T-helper 2 cell treated with Interferon-gamma antibody and Interleukin-4, amounts not matched to agents 5 μg/mL and 100 μg/mL, for 36 hours (primary cell): ENCODE measurements around the gene PPA1.
A peak's percentile ranks its signal among the peaks of the same experiment; 100 is the strongest.
"Not testable (repeated sequence)": the region's sequence is repeated elsewhere in the genome, so short reads cannot be mapped to it uniquely, and the experiment has no call there.

Experiments
- DNase-seq: peaks from one replicate; pipeline ENCODE4 v3.0.0; 2021; ENCODE audit warnings: low spot score
- H3K27ac Mint-ChIP-seq: one replicate; pipeline ENCODE4 v1.8.0; 2021; ENCODE audit warnings: mild to moderate bottlenecking, mixed read lengths
- H3K27me3 Mint-ChIP-seq: one replicate; pipeline ENCODE4 v1.8.0; 2021; ENCODE audit warnings: low read depth, mixed read lengths
- H3K36me3 Mint-ChIP-seq: one replicate; pipeline ENCODE4 v1.8.0; 2021; ENCODE audit warnings: low read depth, mixed read lengths
- H3K4me1 Mint-ChIP-seq: one replicate; pipeline ENCODE4 v1.8.0; 2021; ENCODE audit warnings: low read depth, mixed read lengths
- H3K4me3 Mint-ChIP-seq: one replicate; pipeline ENCODE4 v1.8.0; 2022; ENCODE audit warnings: mild to moderate bottlenecking, moderate library complexity, mixed read lengths
- H3K9me3 Mint-ChIP-seq: one replicate; pipeline ENCODE4 v1.8.0; 2021; ENCODE audit warnings: mixed read lengths

The PPA1 gene

DNA sequence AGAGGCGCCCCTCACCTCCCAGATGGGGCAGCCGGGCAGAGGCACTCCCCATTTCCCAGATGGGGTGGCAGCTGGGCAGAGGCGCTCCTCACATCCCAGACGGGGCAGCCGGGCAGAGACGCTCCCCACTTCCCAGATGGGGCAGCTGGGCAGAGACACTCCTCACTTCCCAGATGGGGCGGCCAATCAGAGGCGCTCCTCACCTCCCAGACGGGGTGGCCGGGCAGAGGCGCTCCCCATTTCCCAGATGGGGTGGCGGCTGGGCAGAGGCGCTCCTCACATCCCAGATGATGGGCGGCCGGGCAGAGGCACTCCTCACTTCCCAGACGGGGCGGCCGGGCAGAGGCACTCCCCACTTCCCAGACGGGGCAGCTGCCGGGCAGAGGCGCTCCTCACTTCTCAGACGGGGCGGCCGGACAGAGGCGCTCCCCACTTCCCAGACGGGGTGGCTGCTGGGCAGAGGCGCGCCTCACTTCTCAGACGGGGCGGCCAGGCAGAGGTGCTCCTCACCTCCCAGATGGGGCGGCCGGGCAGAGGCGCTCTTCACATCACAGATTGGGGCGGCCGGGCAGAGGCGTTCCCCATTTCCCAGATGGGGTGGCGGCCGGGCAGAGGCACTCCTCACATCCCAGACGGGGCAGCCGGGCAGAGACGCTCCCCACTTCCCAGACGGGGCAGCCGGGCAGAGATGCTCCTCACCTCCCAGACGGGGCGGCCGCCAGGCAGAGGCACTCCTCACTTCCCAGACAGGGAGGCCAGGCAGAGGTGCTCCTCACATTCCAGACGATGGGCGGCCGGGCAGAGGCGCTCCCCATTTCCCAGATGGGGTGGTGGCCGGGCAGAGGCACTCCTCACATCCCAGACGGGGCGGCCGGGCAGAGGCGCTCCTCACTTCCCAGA, 6.1 kb upstream of the PPA1 start:
- H3K4me3 Mint-ChIP-seq, H3K27ac Mint-ChIP-seq, H3K9me3 Mint-ChIP-seq, H3K27me3 Mint-ChIP-seq, H3K36me3 Mint-ChIP-seq, DNase-seq, H3K4me1 Mint-ChIP-seq: not testable (repeated sequence)

DNA sequence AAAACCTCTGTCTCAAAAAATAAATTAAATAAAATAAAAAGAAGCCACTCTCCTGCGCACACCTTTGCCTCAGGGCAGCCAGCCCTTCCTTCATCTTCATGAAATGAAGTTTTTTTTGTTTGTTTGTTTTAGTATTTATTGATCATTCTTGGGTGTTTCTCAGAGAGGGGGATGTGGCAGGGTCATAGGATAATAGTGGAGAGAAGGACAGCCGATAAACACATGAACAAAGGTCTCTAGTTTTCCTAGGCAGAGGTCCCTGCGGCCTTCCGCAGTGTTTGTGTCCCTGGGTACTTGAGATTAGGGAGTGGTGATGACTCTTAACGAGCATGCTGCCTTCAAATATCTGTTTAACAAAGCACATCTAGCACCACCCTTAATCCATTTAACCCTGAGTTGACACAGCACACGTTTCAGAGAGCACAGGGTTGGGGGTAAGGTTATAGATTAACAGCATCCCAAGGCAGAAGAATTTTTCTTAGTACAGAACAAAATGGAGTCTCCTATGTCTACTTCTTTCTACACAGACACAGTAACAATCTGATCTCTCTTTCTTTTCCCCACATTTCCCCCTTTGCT, 4.8 kb upstream of the PPA1 start:
- H3K27ac Mint-ChIP-seq, H3K4me1 Mint-ChIP-seq, H3K9me3 Mint-ChIP-seq, H3K27me3 Mint-ChIP-seq, H3K4me3 Mint-ChIP-seq, DNase-seq, H3K36me3 Mint-ChIP-seq: not testable (repeated sequence)

DNA sequence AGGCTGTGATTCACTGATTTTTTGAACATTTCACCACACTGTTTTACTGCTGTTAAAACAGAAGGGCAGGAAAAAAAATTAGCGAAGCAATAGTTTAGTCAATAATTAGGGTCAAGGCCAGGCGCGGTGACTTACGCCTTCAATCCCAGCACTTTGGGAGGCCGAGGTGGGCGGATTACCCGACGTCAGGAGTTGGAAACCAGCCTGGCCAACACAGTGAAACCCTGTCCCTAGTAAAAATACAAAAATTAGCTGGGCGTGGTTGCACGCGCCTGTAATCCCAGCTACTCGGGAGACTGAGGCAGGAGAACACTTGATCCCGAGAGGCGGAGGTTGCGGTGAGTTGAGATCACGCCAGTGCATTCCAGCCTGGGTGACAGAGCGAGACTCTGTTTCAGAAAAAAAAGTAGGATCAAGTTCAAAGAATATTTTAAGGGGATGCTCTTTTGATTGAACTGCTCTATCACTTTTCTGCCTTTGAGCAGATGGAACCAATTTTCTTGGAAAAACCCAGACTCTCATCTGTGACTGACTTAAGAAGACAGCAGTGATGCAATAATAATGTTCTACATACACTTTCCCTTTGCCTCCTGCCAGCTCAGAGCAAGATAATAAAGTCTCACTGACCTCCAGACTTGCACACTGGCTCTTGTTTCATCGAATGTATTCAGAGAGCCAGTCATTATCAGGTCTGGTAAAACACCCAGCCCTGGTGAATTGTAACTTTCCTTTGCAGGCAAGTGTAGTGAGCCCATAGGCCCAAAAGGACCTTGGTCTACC, 1.6 kb upstream of the PPA1 start:
- H3K27me3 Mint-ChIP-seq = no peaks in the 10 kb centered on the region
- H3K36me3 Mint-ChIP-seq = peaks cover 8% of the 10 kb centered on the region
- H3K9me3 Mint-ChIP-seq = peaks cover 4% of the 10 kb centered on the region
- DNase-seq = no peak
- no peak overlapping the region for H3K27ac Mint-ChIP-seq
- H3K4me3 Mint-ChIP-seq = no peak overlapping the region
- H3K4me1 Mint-ChIP-seq = peaks cover 14% of the 10 kb centered on the region

DNA sequence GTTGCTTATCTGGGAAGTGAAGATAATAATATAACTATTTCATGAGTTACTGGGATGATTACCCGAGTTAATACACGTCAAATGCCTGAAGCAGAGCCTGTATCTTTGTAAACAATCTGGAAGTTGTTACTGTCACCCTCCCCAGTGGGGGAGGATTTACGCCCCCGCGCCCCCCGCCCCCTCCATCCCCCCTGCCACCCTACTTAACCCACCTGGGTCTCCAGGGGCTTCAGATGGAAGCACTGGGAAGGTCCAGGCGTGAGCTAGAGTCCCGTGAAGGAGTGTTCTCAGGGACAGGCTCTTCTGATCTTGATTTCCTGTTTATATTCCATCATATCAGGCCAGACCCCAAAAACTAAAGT, 691 bp upstream of the PPA1 start:
- H3K36me3 Mint-ChIP-seq = peaks cover 15% of the 10 kb centered on the region
- peaks cover 4% of the 10 kb centered on the region for H3K9me3 Mint-ChIP-seq
- peaks cover 18% of the 10 kb centered on the region for H3K4me1 Mint-ChIP-seq
- no peaks in the 10 kb centered on the region for H3K27me3 Mint-ChIP-seq
- no peak for DNase-seq
- peak overlapping the region; percentile 90 for H3K27ac Mint-ChIP-seq
- H3K4me3 Mint-ChIP-seq = peak overlapping the region; percentile 87

DNA sequence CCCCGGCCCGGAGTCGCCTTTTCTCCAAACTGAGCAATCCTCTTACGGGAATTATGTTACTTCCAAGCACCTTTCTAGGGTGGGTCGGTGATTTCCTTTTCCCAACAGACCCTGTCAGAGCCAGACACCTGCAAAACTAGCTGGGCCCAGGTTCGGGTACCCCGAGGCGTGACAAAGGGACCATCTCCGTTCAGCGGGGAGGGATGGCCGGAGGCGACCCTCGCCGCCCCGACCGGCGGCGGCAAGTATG, 445 bp downstream of the PPA1 start:
- no peak for DNase-seq
- Mint-ChIP-seq H3K27ac (peak overlapping the region; percentile 87), H3K4me1 (peaks cover 25% of the 10 kb centered on the region), H3K27me3 (no peaks in the 10 kb centered on the region), H3K4me3 (peak overlapping the region; percentile 89), H3K36me3 (peaks cover 23% of the 10 kb centered on the region), H3K9me3 (no peaks in the 10 kb centered on the region)

DNA sequence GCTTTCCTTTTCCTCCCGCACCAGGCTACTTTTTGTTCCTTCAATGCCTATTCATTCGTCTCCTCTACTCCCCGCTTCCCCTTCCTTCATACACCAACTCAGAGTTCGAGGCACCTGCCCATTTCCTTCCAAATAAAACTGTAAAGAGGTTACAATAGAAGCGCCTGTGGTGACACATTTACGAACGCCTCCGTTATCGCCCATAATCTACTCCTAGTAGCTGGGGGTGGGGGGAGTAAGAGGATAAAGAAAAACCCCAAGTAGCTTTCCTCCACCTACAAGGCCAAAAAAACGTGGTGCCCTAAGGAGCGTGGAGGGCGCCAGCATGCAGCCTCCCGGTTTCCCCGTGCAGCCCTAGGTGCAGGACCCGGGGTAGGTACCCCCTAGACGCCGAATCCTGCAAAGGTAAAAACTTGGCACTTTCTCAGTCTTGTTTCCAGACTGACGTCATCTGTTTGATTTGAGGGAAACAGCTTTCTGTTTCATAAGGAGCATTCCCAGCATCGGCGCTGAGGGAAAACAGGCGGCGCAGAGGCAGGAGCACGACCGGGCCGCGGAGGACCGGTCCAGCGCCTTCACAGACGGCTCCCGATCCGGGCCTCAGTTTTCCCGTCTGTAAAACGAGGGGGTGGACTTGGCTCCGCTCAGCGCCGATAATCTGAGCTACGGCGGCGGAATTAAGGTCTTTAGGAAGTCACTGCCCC, 922 bp downstream of the PPA1 start:
- peak; percentile 71 for DNase-seq
- Mint-ChIP-seq H3K4me3 (peak overlapping the region; percentile 89), H3K9me3 (no peaks in the 10 kb centered on the region), H3K36me3 (peaks cover 25% of the 10 kb centered on the region), H3K27me3 (no peaks in the 10 kb centered on the region), H3K4me1 (peaks cover 28% of the 10 kb centered on the region), H3K27ac (peak overlapping the region; percentile 87)

DNA sequence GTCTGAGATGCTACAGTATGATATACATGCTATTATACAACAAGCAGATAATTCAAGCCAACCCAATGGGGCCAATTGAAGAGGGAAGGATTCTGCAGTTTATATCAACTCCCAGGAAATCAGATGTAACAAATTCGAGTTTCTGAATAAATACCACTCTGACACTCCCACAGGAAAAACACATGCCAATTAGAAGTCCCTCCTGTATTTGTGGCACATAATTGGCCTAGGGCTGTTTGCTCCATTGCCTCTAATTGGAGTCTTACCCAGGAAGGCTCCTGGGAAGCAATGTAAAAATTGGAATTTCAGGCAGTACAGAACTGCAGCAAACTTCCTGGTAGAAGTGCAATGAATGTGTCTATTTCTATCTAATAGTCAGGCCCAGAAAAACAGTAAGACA, 4.7 kb downstream of the PPA1 start:
- no peak overlapping the region for H3K27ac Mint-ChIP-seq
- H3K9me3 Mint-ChIP-seq = no peaks in the 10 kb centered on the region
- H3K4me3 Mint-ChIP-seq = no peak overlapping the region
- H3K4me1 Mint-ChIP-seq = peaks cover 37% of the 10 kb centered on the region
- DNase-seq = no peak
- H3K36me3 Mint-ChIP-seq = peaks cover 34% of the 10 kb centered on the region
- H3K27me3 Mint-ChIP-seq = no peaks in the 10 kb centered on the region

DNA sequence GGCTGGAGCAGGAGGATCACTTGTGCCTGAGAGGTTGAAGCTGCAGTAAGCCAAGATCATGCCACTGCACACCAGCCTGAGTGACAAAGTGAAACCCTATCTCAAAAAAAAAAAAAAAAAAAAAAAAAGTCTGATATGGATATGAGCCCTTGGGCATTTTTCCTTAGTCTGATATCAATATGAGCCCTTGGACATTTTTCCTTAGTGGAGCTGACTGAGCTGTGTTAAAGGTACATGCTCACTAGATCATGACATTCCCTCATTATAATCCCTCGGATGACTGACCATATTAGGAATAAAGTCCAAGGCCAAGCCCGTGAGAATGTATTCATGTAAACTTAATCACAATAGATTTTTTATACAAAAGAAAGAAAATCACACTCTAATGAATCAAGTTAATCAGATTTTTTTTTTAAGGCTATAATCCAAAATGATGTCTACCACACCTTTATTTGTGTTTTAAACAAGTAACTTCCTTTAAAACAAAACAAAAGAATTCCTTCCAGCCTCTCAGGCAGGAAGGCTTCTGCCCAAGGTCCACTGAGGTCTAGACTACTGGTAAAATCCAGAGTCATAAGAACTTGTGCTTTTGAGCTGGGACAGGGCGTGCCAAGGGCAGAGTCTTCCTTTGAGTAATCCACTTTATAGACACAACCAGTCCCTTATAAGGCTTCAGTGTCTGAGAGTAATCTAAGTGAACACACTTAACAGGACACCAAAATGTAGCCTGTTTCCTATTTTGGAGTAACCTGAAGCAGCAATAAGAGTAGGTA, 5.5 kb downstream of the PPA1 start:
- peaks cover 37% of the 10 kb centered on the region for H3K36me3 Mint-ChIP-seq
- H3K27ac Mint-ChIP-seq = no peak overlapping the region
- no peaks in the 10 kb centered on the region for H3K9me3 Mint-ChIP-seq
- no peaks in the 10 kb centered on the region for H3K27me3 Mint-ChIP-seq
- peaks cover 39% of the 10 kb centered on the region for H3K4me1 Mint-ChIP-seq
- H3K4me3 Mint-ChIP-seq = no peak overlapping the region
- DNase-seq = no peak

DNA sequence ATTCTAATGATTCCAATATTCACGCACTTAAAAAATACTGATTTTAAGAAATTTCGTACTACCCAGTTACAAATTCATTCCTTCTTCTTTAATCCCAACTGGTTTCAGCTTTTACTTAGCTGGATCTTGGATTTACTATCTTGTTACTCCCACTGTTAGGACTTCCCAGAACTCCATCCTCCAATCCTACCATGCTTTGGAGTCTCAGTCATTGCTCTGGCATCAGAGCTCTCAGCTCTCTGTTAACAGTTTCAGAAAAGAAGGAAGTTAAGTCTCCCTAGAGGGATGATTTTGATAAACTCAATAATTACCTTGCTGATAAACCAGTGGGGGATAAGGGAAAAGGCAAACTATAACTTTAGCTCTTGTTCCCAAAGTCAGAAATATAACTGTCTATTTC, 9.5 kb downstream of the PPA1 start:
- no peak overlapping the region for H3K4me3 Mint-ChIP-seq
- H3K36me3 Mint-ChIP-seq = peaks cover 32% of the 10 kb centered on the region
- DNase-seq = no peak
- H3K4me1 Mint-ChIP-seq = peaks cover 38% of the 10 kb centered on the region
- peak overlapping the region; percentile 13 for H3K27ac Mint-ChIP-seq
- H3K9me3 Mint-ChIP-seq = no peaks in the 10 kb centered on the region
- H3K27me3 Mint-ChIP-seq = no peaks in the 10 kb centered on the region

DNA sequence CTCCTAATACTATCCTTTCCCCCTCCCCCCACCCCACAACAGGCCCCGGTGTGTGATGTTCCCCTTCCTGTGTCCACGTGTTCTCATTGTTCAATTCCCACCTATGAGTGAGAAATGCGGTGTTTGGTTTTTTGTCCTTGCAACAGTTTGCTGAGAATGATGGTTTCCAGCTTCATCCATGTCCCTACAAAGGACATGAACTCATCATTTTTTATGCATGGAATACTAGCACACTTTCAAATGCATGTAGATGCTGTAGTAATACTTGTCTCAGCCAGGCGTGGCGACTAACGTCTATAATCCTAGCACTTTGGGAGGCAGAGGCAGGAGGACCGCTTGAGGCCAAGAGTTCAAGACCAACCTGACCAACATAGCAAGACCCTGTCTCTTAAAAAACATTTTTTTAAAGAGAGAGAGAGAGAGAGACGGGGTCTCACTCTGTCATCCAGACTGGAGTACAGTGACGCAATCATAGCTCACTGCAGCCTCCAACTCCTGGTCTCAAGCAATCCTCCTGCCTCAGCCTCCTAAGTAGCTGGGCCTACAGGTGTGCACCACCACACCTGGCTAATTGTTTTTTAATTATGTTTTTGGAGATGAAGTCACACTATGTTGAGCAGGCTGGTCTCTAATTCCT, 10.3 kb downstream of the PPA1 start:
- H3K4me3 Mint-ChIP-seq, DNase-seq, H3K27me3 Mint-ChIP-seq, H3K9me3 Mint-ChIP-seq: not testable (repeated sequence)
- Mint-ChIP-seq H3K4me1 (peaks cover 38% of the 10 kb centered on the region), H3K27ac (peak overlapping the region; percentile 71), H3K36me3 (peaks cover 32% of the 10 kb centered on the region)

DNA sequence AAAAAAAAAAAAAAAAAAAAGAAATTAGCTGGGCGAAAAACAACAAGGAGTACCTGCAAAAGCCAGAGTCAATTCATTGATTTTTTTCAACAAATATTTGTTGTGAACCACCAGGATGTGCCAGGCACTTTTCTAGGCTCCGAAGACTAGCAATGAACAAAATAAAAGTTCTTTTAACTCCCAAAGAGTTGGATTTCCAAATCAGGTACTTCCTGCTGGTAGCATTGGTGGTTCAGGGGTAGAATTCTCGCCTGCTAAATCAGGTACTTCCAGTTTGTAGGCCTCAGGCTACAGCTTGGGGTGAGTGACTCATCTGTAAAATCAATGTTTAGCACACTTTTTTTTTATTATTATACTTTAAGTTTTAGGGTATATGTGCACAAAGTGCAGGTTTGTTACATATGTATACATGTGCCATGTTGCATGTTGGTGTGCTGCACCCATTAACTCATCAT, 10.9 kb downstream of the PPA1 start:
- no peak overlapping the region for H3K4me3 Mint-ChIP-seq
- peaks cover 34% of the 10 kb centered on the region for H3K4me1 Mint-ChIP-seq
- H3K36me3 Mint-ChIP-seq = peaks cover 29% of the 10 kb centered on the region
- no peak for DNase-seq
- H3K27me3 Mint-ChIP-seq = no peaks in the 10 kb centered on the region
- H3K9me3 Mint-ChIP-seq = no peaks in the 10 kb centered on the region
- H3K27ac Mint-ChIP-seq = no peak overlapping the region

DNA sequence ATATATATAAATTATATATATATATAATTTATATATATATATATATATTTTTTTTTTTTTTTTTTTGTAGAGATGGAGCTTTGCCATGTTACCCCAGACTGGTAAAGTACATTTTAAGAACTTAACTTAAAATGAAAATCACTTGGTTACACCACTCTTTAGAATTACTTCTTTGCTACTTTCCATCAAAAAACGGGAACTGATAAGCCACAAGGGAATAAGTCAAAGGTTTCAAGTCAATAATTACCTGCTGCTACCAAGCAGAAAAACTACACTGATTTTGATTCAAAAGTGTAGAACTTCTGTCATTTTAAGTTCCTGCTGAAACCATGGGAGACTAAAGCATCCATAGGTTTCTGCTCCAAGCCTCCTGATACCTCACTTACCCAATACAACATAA, 12.2 kb downstream of the PPA1 start:
- no peak for DNase-seq
- Mint-ChIP-seq H3K4me1 (peaks cover 28% of the 10 kb centered on the region), H3K27ac (peak overlapping the region; percentile 73), H3K27me3 (no peaks in the 10 kb centered on the region), H3K4me3 (peak overlapping the region; percentile 73), H3K36me3 (peaks cover 28% of the 10 kb centered on the region), H3K9me3 (no peaks in the 10 kb centered on the region)

DNA sequence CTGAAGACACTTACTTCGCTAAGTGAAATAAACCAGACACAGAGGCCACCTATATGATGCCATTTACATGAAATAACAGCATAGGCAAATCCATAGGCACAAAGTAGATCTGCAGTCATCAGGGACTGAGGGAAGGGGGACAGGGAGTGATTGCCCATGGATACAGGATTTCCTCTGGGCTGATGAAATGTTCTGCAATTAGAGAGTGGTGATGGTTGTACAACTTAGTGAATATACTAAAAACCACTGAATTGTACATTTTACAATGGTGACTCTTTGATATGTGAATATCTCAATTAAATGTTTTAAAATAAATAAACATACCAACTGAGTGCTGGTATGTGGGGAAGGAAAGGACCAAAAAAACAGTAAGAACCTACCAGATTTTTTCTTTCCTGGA, 20.4 kb downstream of the PPA1 start:
- Mint-ChIP-seq H3K36me3 (peaks cover 38% of the 10 kb centered on the region), H3K4me3 (no peak overlapping the region)

More for the DNA sequence above, 20.4 kb downstream of the PPA1 start:
- Mint-ChIP-seq H3K4me1 (no peaks in the 10 kb centered on the region), H3K27me3 (no peaks in the 10 kb centered on the region), H3K9me3 (no peaks in the 10 kb centered on the region), H3K27ac (no peak overlapping the region)
- DNase-seq = no peak
